Type B pancreatic cell (in vitro differentiated cells): ENCODE measurements around the gene KLKB1. TPM values are rescaled to one million over a fixed set of nuclear protein-coding genes. Genes with fewer than 3 reads are reported as not detected.

Experiments used
- DNase-seq: peaks from one replicate; pipeline ENCODE4 v3.0.0; 2021; ENCODE audit warnings: mixed read lengths; ENCODE audit not compliant: unreplicated experiment; ENCODE audit errors: extremely low spot score
- H3K27ac Mint-ChIP-seq: 2 replicates; pipeline ENCODE4 v1.8.0; 2021; ENCODE audit warnings: mild to moderate bottlenecking, mixed read lengths
- H3K27me3 Mint-ChIP-seq: 2 replicates; pipeline ENCODE4 v1.8.0; 2021; ENCODE audit warnings: mixed read lengths
- H3K36me3 Mint-ChIP-seq: 2 replicates; pipeline ENCODE4 v1.8.0; 2021; ENCODE audit warnings: mixed read lengths
- H3K4me1 Mint-ChIP-seq: one replicate; pipeline ENCODE4 v1.8.0; 2021; ENCODE audit warnings: mixed read lengths; ENCODE audit not compliant: unreplicated experiment
- H3K4me3 Mint-ChIP-seq: 2 replicates; pipeline ENCODE4 v1.8.0; 2021; ENCODE audit warnings: mild to moderate bottlenecking, mixed read lengths
- H3K9me3 Mint-ChIP-seq: 2 replicates; pipeline ENCODE4 v1.8.0; 2021; ENCODE audit warnings: mixed read lengths
- CTCF ChIP-seq: fragments of 200-600 bp; sonication (generic); conservative IDR thresholded peaks from 2 replicates; pipeline ENCODE4 v1.5.0; 2021; ENCODE audit warnings: antibody characterized with exemption, mild to moderate bottlenecking
- total RNA-seq: library from RNA; stranded (reverse); gene quantifications from 2 replicates; pipeline ENCODE4 v1.2.1, GENCODE V29; 2021; ENCODE audit warnings: low replicate concordance

Gene KLKB1
- total RNA-seq, 1 donor from 2014 or later, result 0.24 TPM

GRCh38 chr4:186248643-186249042 is 21.3 kb downstream of the KLKB1 start:
- Mint-ChIP-seq H3K36me3 (no peaks in the 10 kb centered on the region), H3K27me3 (peaks cover 20% of the 10 kb centered on the region), H3K4me1 (no peaks in the 10 kb centered on the region), H3K9me3 (peaks cover 11% of the 10 kb centered on the region), H3K4me3 (no peak overlapping the region), H3K27ac (no peak overlapping the region)
- no peak for DNase-seq
- TF ChIP-seq CTCF, result no peak

DNA sequence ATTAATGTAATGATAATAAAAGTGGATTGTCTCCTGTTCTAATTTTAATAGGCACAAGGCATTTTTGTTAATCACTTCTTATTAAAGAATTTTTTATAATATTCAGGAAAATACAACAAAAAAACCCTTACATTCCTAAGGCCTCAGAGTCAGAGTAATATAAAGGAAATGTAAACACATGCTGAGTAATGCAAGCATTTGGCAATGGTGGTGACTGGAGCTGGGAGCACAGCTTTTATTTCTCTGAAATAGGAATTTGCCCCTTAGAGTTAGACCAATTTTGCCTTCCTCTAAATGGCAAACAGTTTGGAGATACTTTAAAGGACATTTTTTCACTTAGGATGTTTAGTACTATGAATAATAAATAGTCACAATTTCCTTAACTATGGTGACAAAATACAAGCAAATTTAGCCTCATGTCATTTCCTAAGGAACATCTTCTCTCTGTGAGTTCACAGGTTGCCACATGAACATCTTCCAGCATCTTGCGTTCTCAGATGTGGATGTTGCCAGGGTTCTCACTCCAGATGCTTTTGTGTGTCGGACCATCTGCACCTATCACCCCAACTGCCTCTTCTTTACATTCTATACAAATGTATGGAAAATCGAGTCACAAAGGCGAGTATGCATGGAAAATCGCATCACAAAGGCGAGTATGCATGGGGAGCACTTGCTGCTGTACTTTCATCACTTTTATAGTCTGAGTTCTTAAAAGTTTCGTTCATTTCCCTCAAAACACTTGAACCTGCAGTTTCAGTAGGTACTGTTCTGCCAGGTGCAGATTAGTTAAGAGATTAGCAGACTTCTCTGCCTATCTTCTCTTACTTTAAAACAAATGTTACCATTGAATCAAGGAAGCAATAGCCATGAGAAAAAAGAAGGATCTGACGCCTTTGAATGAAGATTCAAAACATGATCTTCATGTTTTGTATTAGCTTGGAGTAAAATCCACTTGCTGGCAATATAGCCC is 22.8 kb downstream of the KLKB1 start:
- DNase-seq, result no peak
- no peaks in the 10 kb centered on the region for H3K36me3 Mint-ChIP-seq
- H3K4me1 Mint-ChIP-seq, result no peaks in the 10 kb centered on the region
- H3K27me3 Mint-ChIP-seq, result peaks cover 25% of the 10 kb centered on the region
- H3K27ac Mint-ChIP-seq, result no peak overlapping the region
- no peak for TF ChIP-seq CTCF
- H3K9me3 Mint-ChIP-seq, result peaks cover 11% of the 10 kb centered on the region
- H3K4me3 Mint-ChIP-seq, result no peak overlapping the region

DNA sequence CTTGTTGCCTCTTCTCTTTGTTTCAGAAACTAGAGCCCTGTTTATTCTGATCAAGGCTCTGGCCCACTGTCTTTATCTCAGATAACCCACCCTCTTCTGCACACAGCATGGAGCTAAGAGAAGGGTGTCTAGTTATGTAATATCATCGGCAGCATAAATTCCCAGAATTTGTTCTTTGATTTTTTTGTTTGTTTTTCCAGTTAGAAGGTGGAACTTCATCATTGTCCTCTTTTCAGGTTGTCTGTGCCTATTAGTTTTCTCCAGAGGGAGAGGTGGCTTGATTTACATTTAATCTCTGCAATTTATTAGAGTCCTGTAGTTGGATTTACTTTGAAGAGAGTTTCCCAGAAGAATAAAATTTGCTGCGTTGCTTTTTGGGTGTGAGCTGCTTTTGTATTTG is 23.5 kb downstream of the KLKB1 start:
- H3K27me3 Mint-ChIP-seq, result peaks cover 25% of the 10 kb centered on the region
- no peaks in the 10 kb centered on the region for H3K4me1 Mint-ChIP-seq
- no peak for DNase-seq
- H3K27ac Mint-ChIP-seq, result no peak overlapping the region
- TF ChIP-seq CTCF, result no peak
- no peak overlapping the region for H3K4me3 Mint-ChIP-seq
- H3K9me3 Mint-ChIP-seq, result peaks cover 10% of the 10 kb centered on the region
- no peaks in the 10 kb centered on the region for H3K36me3 Mint-ChIP-seq

GRCh38 chr4:186255122-186255521 is 27.8 kb downstream of the KLKB1 start:
- Mint-ChIP-seq H3K27ac (no peak overlapping the region), H3K36me3 (no peaks in the 10 kb centered on the region), H3K9me3 (no peaks in the 10 kb centered on the region), H3K27me3 (peaks cover 11% of the 10 kb centered on the region), H3K4me1 (peaks cover under 1% of the 10 kb centered on the region), H3K4me3 (no peak overlapping the region)
- DNase-seq, result no peak
- TF ChIP-seq CTCF, result no peak

DNA sequence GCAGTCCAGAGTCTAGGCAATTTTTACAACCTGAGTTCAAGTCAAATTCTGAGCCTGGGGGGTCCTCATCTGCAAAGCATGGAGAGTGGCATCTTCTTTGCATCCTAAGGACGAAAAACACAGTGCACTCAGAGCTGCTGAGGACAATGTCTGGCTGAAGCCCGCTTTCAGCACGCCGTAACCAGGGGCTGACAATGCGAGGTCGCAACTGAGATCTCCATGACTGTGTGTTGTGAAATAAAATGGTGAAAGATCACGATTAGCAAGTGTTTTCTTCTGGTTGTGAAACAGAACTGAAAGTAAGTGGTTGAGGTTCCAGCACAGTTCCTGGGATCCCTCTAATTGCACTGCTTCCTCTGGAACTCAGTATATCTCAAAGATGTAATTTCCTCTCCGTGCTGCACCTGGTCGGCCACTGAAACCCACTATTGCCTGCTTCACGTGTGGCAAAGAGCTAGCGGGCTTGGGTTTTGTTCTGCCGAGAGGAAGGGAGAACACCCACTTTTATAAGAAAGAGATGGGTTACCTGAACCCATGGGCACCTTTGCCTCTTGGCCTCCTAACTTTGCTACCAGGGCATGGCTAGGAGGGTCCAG is 31.0 kb downstream of the KLKB1 start:
- H3K4me1 Mint-ChIP-seq, result peaks cover 7% of the 10 kb centered on the region
- peaks cover 5% of the 10 kb centered on the region for H3K27me3 Mint-ChIP-seq
- no peak overlapping the region for H3K4me3 Mint-ChIP-seq
- DNase-seq, result no peak
- no peaks in the 10 kb centered on the region for H3K9me3 Mint-ChIP-seq
- no peaks in the 10 kb centered on the region for H3K36me3 Mint-ChIP-seq
- no peak overlapping the region for H3K27ac Mint-ChIP-seq
- TF ChIP-seq CTCF, result no peak
